GM18520 (cell line): ENCODE results near the gene CD200R1.
A peak's percentile ranks its signal among the peaks of the same experiment; 100 is the strongest.

ENCODE experiments used
- ATAC-seq: cut with Tn5 transposase; IDR thresholded peaks from one replicate; pipeline ENCODE4 v1.9.1; 2021; ENCODE audit not compliant: unreplicated experiment

Gene CD200R1

DNA sequence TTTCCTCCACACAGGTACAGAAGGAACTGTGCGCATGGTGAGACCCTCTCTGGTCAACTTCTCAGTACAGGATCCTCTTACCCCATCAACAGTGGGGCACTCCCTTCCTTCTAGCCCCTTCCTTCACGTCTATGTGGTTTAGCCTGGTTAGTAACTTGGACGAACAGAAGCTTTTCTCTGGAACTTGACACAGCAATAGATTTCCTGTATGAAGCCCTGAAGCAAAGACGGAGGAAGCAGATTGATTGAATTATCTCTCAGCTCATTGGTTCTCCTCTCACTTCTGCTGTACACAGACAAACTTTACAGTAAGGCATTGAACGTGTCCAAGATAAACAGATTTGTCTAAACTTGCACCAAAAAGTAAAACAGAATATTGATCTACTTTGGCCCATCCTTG lies at the start of gene CD200R1:
Gene CD200R1, minus strand, starts transcription at position 210 of the 400 bp plus-strand sequence. CDS start 246 bp downstream, outside the sequence.
- no peak for ATAC-seq

DNA sequence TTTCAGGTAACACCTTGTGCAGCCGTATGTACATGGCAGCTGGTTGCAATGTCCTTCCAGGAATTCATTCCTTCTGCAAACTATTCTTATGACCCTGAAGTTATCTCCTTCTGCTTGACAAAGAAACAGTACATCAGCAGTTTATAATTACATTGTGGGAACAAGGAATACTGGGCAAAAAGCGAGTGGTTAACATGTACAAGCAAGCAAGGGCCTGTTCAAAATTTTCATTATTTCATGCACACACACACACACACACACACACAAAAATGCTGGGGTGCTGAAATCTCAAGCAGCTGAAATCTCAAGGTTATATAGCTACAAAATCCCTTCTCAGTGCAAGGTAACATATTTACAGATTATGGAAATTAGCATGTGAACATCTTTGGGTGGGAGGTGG lies 46.6 kb upstream of the CD200R1 start:
- no peak for ATAC-seq

DNA sequence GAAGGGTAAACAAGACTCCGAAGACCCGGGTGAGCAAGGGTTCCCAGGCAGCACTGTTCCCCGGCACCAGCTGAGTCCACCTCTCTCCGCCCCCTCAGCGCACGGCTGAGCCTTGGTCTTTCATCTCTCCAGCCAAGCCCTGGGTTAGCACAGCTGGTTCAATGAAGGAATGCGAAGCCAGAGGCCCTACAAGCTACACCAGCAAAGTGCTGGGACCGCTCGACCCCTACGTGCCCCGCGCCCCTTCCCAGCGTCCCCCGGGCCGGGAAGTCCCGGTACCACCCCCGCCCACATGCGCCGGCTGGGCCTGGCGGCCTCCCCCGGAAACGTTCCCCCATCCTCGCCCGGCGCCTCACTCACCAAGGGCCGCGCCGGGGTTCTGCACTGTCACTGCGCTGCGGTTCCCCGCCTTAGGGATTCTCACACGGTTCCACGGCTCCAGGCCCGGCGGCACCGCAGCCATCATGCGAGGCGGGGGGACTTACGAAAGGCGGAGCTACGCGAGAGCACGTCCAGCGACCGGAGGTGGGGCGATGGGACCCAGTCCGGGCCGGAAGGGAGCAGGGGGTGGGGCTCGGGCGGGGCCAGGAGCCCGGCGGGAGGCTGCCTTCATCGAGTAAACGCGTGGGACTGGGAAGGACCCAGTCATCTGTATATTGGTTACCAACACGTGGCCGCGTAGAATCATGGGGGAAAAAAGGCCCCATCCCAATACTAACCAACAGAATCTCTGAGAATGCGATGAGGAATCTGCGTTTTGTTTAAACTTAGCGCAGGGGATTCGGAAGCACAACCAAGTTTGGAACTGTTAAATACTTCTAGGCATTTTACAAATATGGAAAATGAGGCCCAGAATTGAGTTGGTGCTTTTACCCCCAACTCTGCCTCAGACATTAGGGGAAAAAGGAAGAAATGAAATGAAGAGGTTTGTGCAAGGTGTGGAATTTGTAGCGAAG lies 44.6 kb upstream of the CD200R1 start:
- peak; percentile 79 for ATAC-seq

- ATAC-seq = no peak
Observed at GRCh38 chr3:113018536-113019181, 43.8 kb upstream of the CD200R1 start.

- no peak for ATAC-seq
Observed at GRCh38 chr3:113013593-113013992, 38.7 kb upstream of the CD200R1 start.

DNA sequence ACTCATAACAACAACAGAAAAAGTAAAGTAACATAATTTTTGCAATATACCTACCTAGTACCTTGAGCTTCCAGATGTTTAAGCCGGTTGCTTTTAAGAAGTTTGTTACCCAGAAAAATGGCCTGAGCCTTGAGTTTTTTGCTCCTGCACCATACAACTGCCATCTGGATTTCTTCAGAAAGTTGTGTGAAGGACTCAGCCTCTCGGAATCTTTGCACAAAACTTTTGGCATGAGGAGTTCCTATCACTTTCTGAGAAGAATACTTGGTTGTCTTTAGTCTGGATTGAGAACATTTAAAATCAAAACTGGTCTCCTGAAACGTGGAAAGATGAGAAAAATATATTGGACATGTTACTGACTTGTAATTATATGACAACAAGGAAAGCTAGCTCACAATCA lies 33.2 kb upstream of the CD200R1 start:
- no peak for ATAC-seq

- ATAC-seq = no peak
Observed at GRCh38 chr3:113006359-113007056, 31.6 kb upstream of the CD200R1 start.

- no peak for ATAC-seq
Observed at GRCh38 chr3:113005611-113006010, 30.7 kb upstream of the CD200R1 start.

DNA sequence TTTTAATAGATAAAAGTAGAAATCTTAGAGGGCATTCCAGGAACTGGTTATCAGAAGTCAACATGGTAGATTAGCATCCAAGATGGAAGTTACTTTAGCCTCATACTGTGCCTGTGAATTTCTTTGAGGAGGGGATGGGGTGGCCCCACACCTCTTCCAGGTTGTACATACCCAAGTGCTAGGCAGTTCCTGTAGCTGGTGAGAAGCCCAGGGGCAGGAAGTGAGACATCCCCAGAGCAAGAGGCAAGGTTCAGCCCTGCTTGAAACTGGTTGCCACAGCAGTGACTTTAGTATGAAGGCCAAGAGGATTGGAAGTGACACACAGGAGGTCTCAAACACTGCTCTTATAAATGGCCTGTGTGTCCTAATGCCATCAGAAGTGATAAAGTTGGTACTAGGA lies 27.8 kb upstream of the CD200R1 start:
- ATAC-seq = no peak

GRCh38 chr3:113002037-113002436 lies 27.1 kb upstream of the CD200R1 start:
- ATAC-seq = no peak

- no peak for ATAC-seq
Observed at GRCh38 chr3:113000691-113001090, 25.8 kb upstream of the CD200R1 start.

- ATAC-seq = no peak
Observed at GRCh38 chr3:112995800-112996199, 20.9 kb upstream of the CD200R1 start.

DNA sequence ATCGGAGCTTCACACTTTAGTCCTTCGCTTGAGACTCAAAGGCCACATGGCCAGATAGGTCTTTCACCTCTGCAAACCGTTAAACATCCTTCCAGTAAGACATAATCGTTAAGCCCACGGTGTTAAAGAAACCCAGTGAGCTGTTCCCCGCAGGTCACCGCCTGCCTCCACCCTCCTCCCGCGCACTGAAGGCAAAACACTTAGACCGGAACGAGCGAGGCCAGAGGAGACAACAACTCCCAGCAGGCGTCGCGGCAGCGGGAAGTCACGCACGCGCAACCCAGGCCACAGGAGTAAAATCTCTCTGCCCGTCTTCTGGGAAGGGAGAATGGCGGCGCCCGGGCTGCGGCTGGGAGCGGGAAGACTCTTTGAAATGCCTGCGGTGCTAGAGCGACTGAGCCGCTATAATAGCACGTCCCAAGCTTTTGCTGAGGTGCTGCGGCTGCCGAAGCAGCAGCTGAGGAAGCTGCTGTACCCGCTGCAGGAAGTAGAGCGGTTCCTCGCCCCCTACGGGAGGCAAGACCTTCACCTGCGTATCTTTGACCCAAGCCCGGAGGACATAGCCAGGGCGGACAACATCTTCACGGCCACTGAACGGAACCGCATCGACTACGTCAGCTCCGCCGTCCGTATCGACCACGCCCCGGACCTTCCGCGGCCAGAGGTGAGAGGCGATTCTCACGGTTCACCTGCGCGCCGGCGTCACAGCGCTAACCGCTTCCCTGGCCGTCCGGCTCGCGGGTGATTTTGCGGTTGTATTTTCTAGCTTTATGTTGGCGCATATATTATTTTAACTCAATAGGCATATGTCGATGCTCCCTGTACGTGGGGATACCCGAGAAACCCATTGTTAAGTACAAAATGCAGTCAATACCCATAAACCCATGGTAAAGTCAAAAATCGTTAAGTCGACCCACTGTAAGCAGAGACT lies 16.0 kb upstream of the CD200R1 start, which contains the start of gene GTPBP8:
Gene GTPBP8, plus strand, starts transcription at position 313 of the 931 bp plus-strand sequence. Its CDS starts 16 bp downstream, at position 329.
- peak; percentile 85 for ATAC-seq

DNA sequence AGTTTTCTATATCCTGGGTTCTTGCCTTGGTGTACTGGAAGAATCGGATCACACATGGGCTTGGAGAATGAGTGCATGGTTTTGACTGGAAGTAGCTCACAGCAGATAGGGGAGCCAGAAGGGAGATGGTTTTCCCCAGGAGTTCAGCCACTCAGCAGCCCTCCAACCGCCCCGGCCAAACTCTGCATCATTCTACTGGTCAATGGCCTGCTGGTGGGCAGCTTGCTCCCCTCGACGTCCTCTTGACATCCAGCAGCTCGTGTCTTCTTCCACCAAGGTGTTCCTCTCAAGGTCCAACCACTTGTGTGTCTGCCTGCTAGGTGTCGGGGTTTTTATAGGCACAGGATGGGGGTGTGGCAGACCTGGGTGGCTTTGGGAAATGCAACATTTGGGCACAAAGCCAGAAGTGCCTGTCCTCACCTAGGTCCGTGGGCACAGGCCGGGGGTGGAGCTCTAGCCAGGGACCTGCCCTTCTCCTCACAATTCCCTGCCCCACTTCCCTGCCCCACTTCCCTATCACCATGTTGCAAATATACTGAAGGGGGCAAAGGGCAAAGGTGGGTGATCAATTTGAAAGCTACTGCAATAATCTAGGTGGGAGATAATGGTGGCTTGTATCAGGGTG lies 12.9 kb upstream of the CD200R1 start:
- no peak for ATAC-seq

- no peak for ATAC-seq
Observed at GRCh38 chr3:112984485-112984884, 9.6 kb upstream of the CD200R1 start.

- no peak for ATAC-seq
Observed at GRCh38 chr3:112982710-112983109, 7.8 kb upstream of the CD200R1 start.

DNA sequence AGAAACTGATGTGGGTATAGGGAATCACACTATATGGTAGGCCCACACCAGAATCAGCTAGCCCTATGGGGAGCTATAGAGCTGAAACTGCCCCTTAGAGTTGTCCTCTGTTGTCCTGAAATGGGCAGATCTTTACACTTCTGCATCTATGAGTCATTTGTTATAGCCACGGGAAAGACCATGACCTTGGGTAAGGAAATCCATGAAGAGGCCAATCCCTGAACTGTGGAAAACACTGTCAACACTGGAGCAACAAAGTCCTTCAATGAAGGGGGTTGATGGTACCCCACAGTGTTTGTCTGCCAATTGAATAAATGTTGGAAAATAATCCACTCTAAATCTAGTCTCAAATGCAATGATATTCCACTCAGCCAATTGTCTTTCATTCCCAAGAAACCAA lies 5.2 kb upstream of the CD200R1 start:
- ATAC-seq = no peak

DNA sequence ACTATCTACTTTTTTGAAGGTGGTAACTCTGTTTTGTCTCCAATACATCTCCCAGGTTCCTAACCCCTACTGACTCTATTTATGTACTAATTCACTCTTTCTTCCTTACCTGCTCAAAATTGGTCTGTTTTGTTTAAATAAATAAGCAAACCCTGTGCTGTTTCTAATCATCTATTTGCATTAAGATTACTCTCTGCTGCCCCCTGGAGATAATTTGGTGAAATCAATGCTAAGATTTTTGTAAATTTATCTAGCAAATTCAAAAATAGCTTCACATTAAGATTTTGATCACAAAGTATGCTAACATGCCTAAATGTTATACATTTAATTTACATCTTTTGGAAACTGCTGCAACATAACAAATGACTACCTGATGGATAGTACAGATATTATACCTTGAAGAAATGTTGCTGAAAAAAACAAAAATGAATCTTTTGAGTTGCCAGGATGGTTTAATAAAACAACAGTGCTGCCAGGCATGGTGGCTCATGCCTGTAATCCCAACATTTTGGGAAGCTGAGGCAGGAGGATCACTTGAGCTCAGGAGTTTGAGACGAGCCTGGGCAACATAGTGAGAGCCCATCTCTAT lies 4.4 kb upstream of the CD200R1 start:
- no peak for ATAC-seq

GRCh38 chr3:112976953-112977352 lies 2.0 kb upstream of the CD200R1 start:
- no peak for ATAC-seq

DNA sequence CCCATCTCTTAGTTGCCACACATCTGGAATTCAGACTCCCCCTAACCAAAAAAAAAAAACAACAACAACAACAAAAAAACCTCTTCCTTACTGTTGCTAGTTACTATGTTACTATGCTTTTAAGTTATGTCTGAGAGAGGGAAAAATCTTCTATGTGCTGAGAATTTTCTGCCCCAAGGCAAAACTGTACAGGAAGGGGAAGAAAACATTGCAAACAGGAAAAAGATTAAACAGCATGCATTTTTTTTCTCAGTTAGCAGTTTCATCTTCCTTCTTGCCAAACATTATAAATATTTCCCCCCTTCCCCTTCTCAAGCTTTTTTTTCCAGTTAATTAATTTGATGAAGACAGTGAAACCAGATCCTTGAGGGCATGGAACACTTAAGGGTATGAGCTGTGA lies 1.1 kb upstream of the CD200R1 start:
- no peak for ATAC-seq
